ENCODE data around the gene SLIT1. TPM values are rescaled to one million over a fixed set of nuclear protein-coding genes. Genes with fewer than 3 reads are reported as not detected.
A peak's percentile ranks its signal among the peaks of the same experiment; 100 is the strongest.

The SLIT1 gene
- total RNA-seq, 1 donor from 2014 or later: 0.40 TPM

DNA sequence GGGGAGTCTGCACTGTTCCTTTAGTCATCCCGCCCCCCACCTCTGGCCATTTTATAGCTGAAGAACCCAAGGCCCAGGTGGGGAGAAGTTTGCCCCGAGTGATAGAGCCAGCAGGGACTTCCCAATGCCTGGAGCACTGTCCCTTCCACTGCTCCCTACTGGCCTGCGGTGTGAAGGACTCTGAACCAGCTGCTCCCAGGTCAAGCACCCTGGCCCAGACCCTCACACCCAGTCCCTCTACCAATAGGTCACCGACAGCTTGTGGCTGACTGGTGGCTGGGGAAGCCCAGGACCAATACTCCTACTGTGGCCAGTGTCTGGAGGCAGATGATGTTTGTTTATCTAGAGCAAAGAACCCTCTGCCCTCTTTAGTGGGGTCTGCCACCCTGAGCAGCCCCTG, 185.8 kb downstream of the SLIT1 start:
- Mint-ChIP-seq H3K36me3 (no peaks in the 10 kb centered on the region), H3K9me3 (no peaks in the 10 kb centered on the region), H3K4me1 (peaks cover 13% of the 10 kb centered on the region), H3K27me3 (ENCODE audit: low read depth) (no peaks in the 10 kb centered on the region), H3K27ac (no peak overlapping the region), H3K4me3 (no peak overlapping the region)
- DNase-seq (ENCODE audit: low spot score in 2 of 2, unreplicated experiment in 2 of 2): no peak
- TF ChIP-seq CTCF (IDR thresholded peaks at IDR 0.05; ENCODE audit: unreplicated experiment): no peak

GRCh38 chr10:96999337-96999736, 186.4 kb downstream of the SLIT1 start:
- no peak overlapping the region for H3K27ac Mint-ChIP-seq
- DNase-seq (ENCODE audit: low spot score in 2 of 2, unreplicated experiment in 2 of 2): no peak
- H3K36me3 Mint-ChIP-seq: no peaks in the 10 kb centered on the region

DNA sequence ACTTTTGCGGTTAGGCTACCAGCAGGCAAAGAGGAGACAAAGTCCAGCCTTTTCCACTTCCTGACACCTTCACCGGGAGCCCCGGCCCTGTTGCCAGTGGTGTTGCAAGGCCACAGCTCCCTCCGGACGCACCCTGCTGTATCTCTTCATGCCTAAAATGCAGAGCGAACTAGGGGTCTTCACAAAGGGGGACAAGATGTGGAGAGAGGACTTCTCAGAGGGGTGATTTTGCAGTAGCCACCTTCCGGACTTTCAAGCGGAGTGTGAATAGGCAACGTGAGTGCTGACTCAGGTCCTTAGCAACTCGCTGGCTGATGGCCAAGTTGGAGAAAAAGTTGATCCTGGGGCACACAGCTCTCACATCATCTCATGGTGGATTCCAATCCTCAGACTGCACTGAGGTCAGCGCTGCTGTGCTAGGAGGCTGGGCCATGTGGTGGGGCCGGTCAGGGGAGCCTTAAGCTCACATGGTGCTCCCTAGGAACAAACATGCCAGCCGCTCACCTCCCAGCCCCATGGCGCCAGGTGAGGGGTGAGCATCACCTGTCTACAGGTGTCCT, 187.3 kb downstream of the SLIT1 start:
- Mint-ChIP-seq H3K4me1 (peaks cover 13% of the 10 kb centered on the region), H3K27me3 (ENCODE audit: low read depth) (no peaks in the 10 kb centered on the region), H3K9me3 (no peaks in the 10 kb centered on the region), H3K4me3 (no peak overlapping the region), H3K36me3 (no peaks in the 10 kb centered on the region), H3K27ac (no peak overlapping the region)
- DNase-seq (ENCODE audit: low spot score in 2 of 2, unreplicated experiment in 2 of 2): no peak
- no peak for TF ChIP-seq CTCF (IDR thresholded peaks at IDR 0.05; ENCODE audit: unreplicated experiment)

More at GRCh38 chr10:96999337-96999736, 186.4 kb downstream of the SLIT1 start:
- Mint-ChIP-seq H3K9me3 (no peaks in the 10 kb centered on the region), H3K4me1 (peaks cover 13% of the 10 kb centered on the region), H3K4me3 (no peak overlapping the region), H3K27me3 (ENCODE audit: low read depth) (no peaks in the 10 kb centered on the region)
- no peak for TF ChIP-seq CTCF (IDR thresholded peaks at IDR 0.05; ENCODE audit: unreplicated experiment)

DNA sequence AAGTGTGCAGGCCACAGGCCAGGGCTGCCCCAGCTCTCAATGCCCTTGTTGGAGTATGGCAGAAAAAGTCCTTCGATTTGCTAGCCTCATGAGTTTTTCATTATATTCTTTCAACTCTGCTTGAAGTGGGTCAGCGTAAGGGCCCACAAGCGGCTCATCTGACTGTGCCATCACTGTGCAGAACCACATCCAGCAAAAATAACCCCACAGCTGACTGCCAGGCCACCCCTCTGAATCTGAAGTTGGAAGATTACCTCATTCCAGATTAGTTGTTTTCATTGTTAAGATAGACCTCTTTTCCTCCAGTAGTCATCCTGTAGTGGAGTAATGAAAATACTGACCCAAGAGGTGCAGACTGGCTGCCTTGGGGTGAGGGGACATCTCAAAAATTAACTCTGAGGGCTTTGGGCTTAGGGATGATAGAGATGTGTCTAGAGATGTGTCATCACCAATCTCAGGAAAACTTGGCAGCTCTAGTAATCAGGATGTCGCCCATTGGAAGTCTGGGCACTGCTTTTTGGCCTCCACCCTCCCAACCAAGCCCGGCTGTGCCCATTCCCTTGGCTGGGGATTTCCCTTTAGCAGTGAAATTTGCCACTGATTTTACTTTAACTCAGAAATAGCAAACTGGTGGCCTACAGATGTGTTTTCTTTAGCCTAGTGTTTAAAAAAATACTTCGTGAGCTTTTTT, 189.3 kb downstream of the SLIT1 start:
- H3K27me3 Mint-ChIP-seq (ENCODE audit: low read depth): no peaks in the 10 kb centered on the region

GRCh38 chr10:96995851-96996250, 189.9 kb downstream of the SLIT1 start:
- no peaks in the 10 kb centered on the region for H3K27me3 Mint-ChIP-seq (ENCODE audit: low read depth)
- TF ChIP-seq CTCF (IDR thresholded peaks at IDR 0.05; ENCODE audit: unreplicated experiment): no peak
- H3K4me3 Mint-ChIP-seq: no peak overlapping the region
- DNase-seq (ENCODE audit: low spot score in 2 of 2, unreplicated experiment in 2 of 2): no peak
- H3K4me1 Mint-ChIP-seq: peaks cover 23% of the 10 kb centered on the region
- no peaks in the 10 kb centered on the region for H3K9me3 Mint-ChIP-seq
- no peaks in the 10 kb centered on the region for H3K36me3 Mint-ChIP-seq
- H3K27ac Mint-ChIP-seq: peak overlapping the region; percentile 43

More for the DNA sequence above, 189.3 kb downstream of the SLIT1 start:
- Mint-ChIP-seq H3K4me3 (no peak overlapping the region), H3K4me1 (peaks cover 17% of the 10 kb centered on the region), H3K9me3 (no peaks in the 10 kb centered on the region), H3K36me3 (no peaks in the 10 kb centered on the region), H3K27ac (no peak overlapping the region)
- no peak for TF ChIP-seq CTCF (IDR thresholded peaks at IDR 0.05; ENCODE audit: unreplicated experiment)
- no peak for DNase-seq (ENCODE audit: low spot score in 2 of 2, unreplicated experiment in 2 of 2)

Measured in mesothelial cell of epicardium (in vitro differentiated cells).